OCI-LY3 (cell line): ENCODE results near the gene RNPEP.

Experiments used
- CTCF ChIP-seq: fragments of 200-600, 300-600 bp; sonication (generic); IDR thresholded peaks from 2 replicates; pipeline ENCODE4 v1.5.1; 2014; ENCODE audit warnings: antibody characterized with exemption, low read length, low read depth
- EZH2phosphoT487 ChIP-seq: fragments of 200-600 bp; shearing (Covaris generic); IDR thresholded peaks from 2 replicates; pipeline ENCODE4 v1.6.1; 2018; ENCODE audit warnings: antibody characterized with exemption, mixed run types, low read depth

DNA sequence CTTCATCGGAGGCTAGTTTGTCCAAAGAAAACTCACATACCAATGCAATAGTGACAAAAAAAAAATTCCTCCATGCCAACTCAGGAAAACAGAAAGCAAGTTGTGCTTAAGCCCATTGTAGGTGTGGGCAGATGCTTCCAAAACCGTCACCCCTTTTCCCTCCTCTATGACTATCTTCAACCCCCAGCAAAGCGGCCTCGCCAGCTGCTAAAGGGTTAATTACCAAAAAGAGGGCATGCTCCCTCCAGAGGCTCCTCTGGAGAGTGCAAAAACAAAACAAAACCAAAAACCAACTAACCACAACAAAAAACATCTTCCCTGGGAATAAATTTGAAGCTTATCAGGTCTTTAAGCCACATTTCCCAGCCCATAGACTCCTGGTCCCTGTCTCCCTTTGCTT is 37.3 kb upstream of the RNPEP start:
- TF ChIP-seq CTCF (peak; percentile 24), EZH2phosphoT487 (no peak)
